GM23338 (cell line): Measurements from ENCODE around the gene TFAP2B. TPM values are rescaled to one million over a fixed set of nuclear protein-coding genes. Genes with fewer than 3 reads are reported as not detected.

Experiments used
- ATAC-seq: fragments of 200-7000 bp; cut with Tn5 transposase; 3 replicates; pipeline ENCODE4 v1.9.1; 2020
- DNase-seq: peaks from one replicate; pipeline ENCODE4 v3.0.0-alpha.2; 2015; ENCODE audit warnings: low spot score
- H2AFZ ChIP-seq: fragments of 200-600 bp; sonication (generic); 2 replicates; pipeline ENCODE4 v1.8.0; 2016; ENCODE audit warnings: antibody characterized with exemption, mild to moderate bottlenecking, moderate library complexity
- H3F3A ChIP-seq: fragments of 200-600 bp; sonication (generic); replicated peaks from 2 replicates; pipeline ENCODE4 v1.8.0; 2017; ENCODE audit warnings: antibody characterized with exemption, mixed run types, low read depth
- H3K27ac ChIP-seq: fragments of 200-600 bp; sonication (generic); 2 replicates; pipeline ENCODE4 v1.6.1; 2016; ENCODE audit warnings: low read depth
- H3K27me3 ChIP-seq: fragments of 200-600 bp; sonication (generic); 2 replicates; pipeline ENCODE4 v1.8.0; 2016; ENCODE audit warnings: mild to moderate bottlenecking, mixed run types, moderate library complexity; ENCODE audit not compliant: insufficient read depth
- H3K36me3 ChIP-seq: fragments of 200-600 bp; sonication (generic); 2 replicates; pipeline ENCODE4 v1.8.0; 2016; ENCODE audit warnings: mild to moderate bottlenecking; ENCODE audit not compliant: insufficient read depth
- H3K4me1 ChIP-seq: fragments of 200-600 bp; sonication (generic); 2 replicates; pipeline ENCODE4 v1.8.0; 2016; ENCODE audit warnings: mild to moderate bottlenecking, moderate library complexity; ENCODE audit not compliant: insufficient read depth
- H3K4me2 ChIP-seq: fragments of 200-600 bp; sonication (generic); 2 replicates; pipeline ENCODE4 v1.7.1; 2017; ENCODE audit warnings: mixed run types
- H3K4me3 ChIP-seq: fragments of 200-600 bp; sonication (generic); 2 replicates; pipeline ENCODE4 v1.6.1; 2016; ENCODE audit warnings: mixed run types
- H3K79me2 ChIP-seq: fragments of 200-600 bp; sonication (generic); replicated peaks from 2 replicates; pipeline ENCODE4 v1.8.0; 2017; ENCODE audit warnings: mild to moderate bottlenecking; ENCODE audit not compliant: insufficient read depth
- H3K9me2 ChIP-seq: fragments of 200-600 bp; sonication (generic); 2 replicates; pipeline ENCODE4 v1.8.0; 2017; ENCODE audit not compliant: insufficient read depth
- H4K20me1 ChIP-seq: fragments of 200-600 bp; sonication (generic); replicated peaks from 2 replicates; pipeline ENCODE4 v1.8.0; 2017; ENCODE audit warnings: mild to moderate bottlenecking; ENCODE audit not compliant: insufficient read depth
- H3K27ac Mint-ChIP-seq: 2 replicates; pipeline ENCODE4 v1.8.0; 2020; ENCODE audit warnings: inconsistent platforms, mild to moderate bottlenecking, moderate library complexity, mixed read lengths
- H3K27me3 Mint-ChIP-seq: 3 replicates; pipeline ENCODE4 v1.8.0; 2022; ENCODE audit warnings: low read depth, mild to moderate bottlenecking, moderate library complexity, mixed read lengths, inconsistent platforms; ENCODE audit not compliant: insufficient read depth, poor library complexity
- H3K36me3 Mint-ChIP-seq: 3 replicates; pipeline ENCODE4 v1.8.0; 2021; ENCODE audit warnings: low read depth, mild to moderate bottlenecking, inconsistent platforms, moderate library complexity, mixed read lengths
- H3K4me1 Mint-ChIP-seq: 3 replicates; pipeline ENCODE4 v1.8.0; 2020; ENCODE audit warnings: mild to moderate bottlenecking, inconsistent platforms, mixed read lengths
- H3K4me3 Mint-ChIP-seq: 3 replicates; pipeline ENCODE4 v1.8.0; 2021; ENCODE audit warnings: moderate library complexity, mild to moderate bottlenecking, inconsistent platforms, mixed read lengths
- H3K9me3 Mint-ChIP-seq: 3 replicates; pipeline ENCODE4 v1.8.0; 2020; ENCODE audit warnings: moderate library complexity, mild to moderate bottlenecking, inconsistent platforms, mixed read lengths
- CREB1 ChIP-seq: fragments of 250-450 bp; sonication (Bioruptor Pico); IDR thresholded peaks from 2 replicates; pipeline ENCODE4 v1.5.0; 2020; ENCODE audit warnings: low read depth, mild to moderate bottlenecking, moderate library complexity
- CTCF ChIP-seq, 2 experiments: fragments of 200-600 bp in 1 of 2; sonication (generic) in 1 of 2; conservative IDR thresholded peaks; 2 replicates each; pipeline versions ENCODE4 v1.5.1 to v1.6.1; 2016 to 2017; ENCODE audit warnings: antibody characterized with exemption in 2 of 2, low read depth in 2 of 2, mild to moderate bottlenecking in 2 of 2, moderate library complexity in 1 of 2
- ETS1 ChIP-seq: IDR thresholded peaks from 2 replicates; pipeline ENCODE4 v1.6.1; 2016; ENCODE audit warnings: antibody characterized with exemption
- EZH2phosphoT487 ChIP-seq: fragments of 200-600 bp; sonication (generic); IDR thresholded peaks from one replicate; pipeline ENCODE4 v1.8.1; 2018; ENCODE audit warnings: antibody characterized with exemption; ENCODE audit not compliant: unreplicated experiment
- JUNB ChIP-seq: IDR thresholded peaks from one replicate; pipeline ENCODE4 v1.6.1; 2016; ENCODE audit warnings: antibody characterized with exemption; ENCODE audit not compliant: unreplicated experiment
- NANOG ChIP-seq: IDR thresholded peaks from 2 replicates; pipeline ENCODE4 v1.6.1; 2016; ENCODE audit warnings: antibody characterized with exemption, borderline replicate concordance
- POLR2AphosphoS5 ChIP-seq: IDR thresholded peaks from 2 replicates; pipeline ENCODE4 v1.6.1; 2016; ENCODE audit warnings: antibody characterized with exemption, low read depth
- ZNF114 ChIP-seq: fragments of 250-450 bp; sonication (Bioruptor Pico); IDR thresholded peaks from 2 replicates; pipeline ENCODE4 v1.5.0; 2020; ENCODE audit warnings: mild to moderate bottlenecking, moderate library complexity
- ZNF331 ChIP-seq: fragments of 250-450 bp; sonication (Bioruptor Pico); IDR thresholded peaks from 2 replicates; pipeline ENCODE4 v1.5.0; 2020; ENCODE audit warnings: low read depth, mild to moderate bottlenecking, moderate library complexity
- ZNF462 ChIP-seq: fragments of 250-450 bp; sonication (Bioruptor Pico); IDR thresholded peaks from 2 replicates; pipeline ENCODE4 v1.5.0; 2020; ENCODE audit warnings: mild to moderate bottlenecking, moderate library complexity
- polyA plus RNA-seq: library from polyadenylated mRNA; unstranded; fragments of >200 nt; fragmentation: Nextera tagmentation; extraction: Ambion mirVana; gene quantifications from 2 replicates; pipeline ENCODE4 v1.2.1, GENCODE V29; 2016
- total RNA-seq: library from RNA; depleted of rRNA; stranded (reverse); fragments of >200 nt; shearing (Covaris generic); gene quantifications from 2 replicates; pipeline ENCODE4 v1.2.3, GENCODE V29; 2014

The TFAP2B gene
- total and polyA plus RNA-seq, 2 experiments from 2014 or later = not detected

GRCh38 chr6:50884364-50884763, 65.7 kb downstream of the TFAP2B start (continued):
- TF ChIP-seq CTCF (conservative IDR thresholded peaks at IDR 0.05; ENCODE audit: low read depth in 2 of 2) (no peak), ETS1 (no peak), NANOG (no peak)

- H3K27ac ChIP-seq = no peak overlapping the region
- no peaks in the 10 kb centered on the region for H3K27me3 ChIP-seq
- H3K4me2 ChIP-seq = no peak overlapping the region
- H3K27ac Mint-ChIP-seq = no peak overlapping the region
- no peaks in the 10 kb centered on the region for H3K9me3 Mint-ChIP-seq
- no peaks in the 10 kb centered on the region for H3K79me2 ChIP-seq
- H3K27me3 Mint-ChIP-seq = no peaks in the 10 kb centered on the region
- H3K4me1 Mint-ChIP-seq = peaks cover 23% of the 10 kb centered on the region; the same call in 2 of the 3 replicates
- no peaks in the 10 kb centered on the region for H3K36me3 ChIP-seq
- H4K20me1 ChIP-seq = no peaks in the 10 kb centered on the region
- H2AFZ ChIP-seq = no peak overlapping the region
- peaks cover 20% of the 10 kb centered on the region for H3K4me1 ChIP-seq
- no peaks in the 10 kb centered on the region for H3F3A ChIP-seq
- no peak for TF ChIP-seq JUNB
- no peak for TF ChIP-seq EZH2phosphoT487
- no peak for TF ChIP-seq ZNF331
- no peak for TF ChIP-seq NANOG
- TF ChIP-seq POLR2AphosphoS5 = no peak
- no peak for TF ChIP-seq ZNF462
- TF ChIP-seq ZNF114 = no peak
- TF ChIP-seq CREB1 (CRISPR knock-in tag) = no peak
- H3K4me3 ChIP-seq = no peak overlapping the region
- ATAC-seq (no peak), DNase-seq (no peak)
- H3K9me2 ChIP-seq = no peaks in the 10 kb centered on the region
- H3K36me3 Mint-ChIP-seq = no peaks in the 10 kb centered on the region
- H3K4me3 Mint-ChIP-seq = no peak overlapping the region
Measured at GRCh38 chr6:50887112-50887511, 68.4 kb downstream of the TFAP2B start.
